ENCODE measurements around the gene KIRREL1.

The KIRREL1 gene

GRCh38 chr1:158035976-158036583 lies 42.6 kb downstream of the KIRREL1 start:
- DNase-seq (ENCODE audit: low read depth, low spot score): no peak
- Histone ChIP-seq H3K36me3 (ENCODE audit: control insufficient read depth, insufficient read depth, low read length) (no peaks in the 10 kb centered on the region), H3K9me3 (ENCODE audit: control insufficient read depth, insufficient read depth, low read length) (no peaks in the 10 kb centered on the region), H3K27me3 (ENCODE audit: control insufficient read depth, insufficient read depth, low read length) (no peaks in the 10 kb centered on the region), H3K27ac (ENCODE audit: low read length) (no peak overlapping the region), H3K4me1 (ENCODE audit: control insufficient read depth, insufficient read depth, low read length) (peaks cover 6% of the 10 kb centered on the region), H3K4me3 (ENCODE audit: low read length) (no peak overlapping the region)
- WGBS (ENCODE audit: insufficient coverage, insufficient read length): no CpG with 5 or more reads among the region's 8 CpGs

- H3K4me3 ChIP-seq (ENCODE audit: low read length): no peak overlapping the region
- H3K4me1 ChIP-seq (ENCODE audit: control insufficient read depth, insufficient read depth, low read length): peaks cover 6% of the 10 kb centered on the region
- no peak overlapping the region for H3K27ac ChIP-seq (ENCODE audit: low read length)
- H3K9me3 ChIP-seq (ENCODE audit: control insufficient read depth, insufficient read depth, low read length): no peaks in the 10 kb centered on the region
- H3K36me3 ChIP-seq (ENCODE audit: control insufficient read depth, insufficient read depth, low read length): no peaks in the 10 kb centered on the region
- whole genome bisulfite sequencing (ENCODE audit: insufficient coverage, insufficient read length): no CpG with 5 or more reads among the region's 17 CpGs
- H3K27me3 ChIP-seq (ENCODE audit: control insufficient read depth, insufficient read depth, low read length): no peaks in the 10 kb centered on the region
- DNase-seq (ENCODE audit: low read depth, low spot score): no peak
Measured at GRCh38 chr1:158037008-158037865, 43.8 kb downstream of the KIRREL1 start.

DNA sequence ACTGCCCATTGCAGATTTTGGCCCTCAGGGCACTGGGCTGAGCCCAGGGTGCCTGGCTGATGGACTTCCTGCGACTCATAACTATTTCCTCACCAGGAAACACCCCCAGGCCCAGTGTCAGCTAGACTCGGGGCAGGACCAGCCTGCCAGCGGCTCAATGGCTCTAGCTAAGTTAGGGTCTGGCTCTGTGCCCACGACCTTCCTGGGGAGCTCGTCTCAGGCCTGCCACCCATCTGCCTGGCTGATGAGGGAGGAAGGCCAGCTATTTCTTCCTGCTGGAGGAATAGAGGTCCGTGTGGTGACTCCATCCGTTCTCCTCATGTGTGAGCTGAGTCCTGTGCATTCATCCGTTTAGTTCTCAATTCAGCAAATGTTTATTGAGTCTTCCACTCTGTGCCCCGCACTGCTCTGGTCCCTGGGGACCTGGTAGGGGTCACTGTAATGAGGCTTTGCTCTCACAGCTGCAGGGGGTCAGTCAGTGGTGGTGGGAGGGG lies 44.5 kb downstream of the KIRREL1 start:
- no peaks in the 10 kb centered on the region for H3K36me3 ChIP-seq (ENCODE audit: control insufficient read depth, insufficient read depth, low read length)
- H3K9me3 ChIP-seq (ENCODE audit: control insufficient read depth, insufficient read depth, low read length): no peaks in the 10 kb centered on the region
- H3K4me1 ChIP-seq (ENCODE audit: control insufficient read depth, insufficient read depth, low read length): peaks cover 6% of the 10 kb centered on the region
- WGBS (ENCODE audit: insufficient coverage, insufficient read length): no CpG with 5 or more reads among the region's 9 CpGs
- H3K4me3 ChIP-seq (ENCODE audit: low read length): no peak overlapping the region
- no peak overlapping the region for H3K27ac ChIP-seq (ENCODE audit: low read length)
- no peaks in the 10 kb centered on the region for H3K27me3 ChIP-seq (ENCODE audit: control insufficient read depth, insufficient read depth, low read length)
- no peak for DNase-seq (ENCODE audit: low read depth, low spot score)

DNA sequence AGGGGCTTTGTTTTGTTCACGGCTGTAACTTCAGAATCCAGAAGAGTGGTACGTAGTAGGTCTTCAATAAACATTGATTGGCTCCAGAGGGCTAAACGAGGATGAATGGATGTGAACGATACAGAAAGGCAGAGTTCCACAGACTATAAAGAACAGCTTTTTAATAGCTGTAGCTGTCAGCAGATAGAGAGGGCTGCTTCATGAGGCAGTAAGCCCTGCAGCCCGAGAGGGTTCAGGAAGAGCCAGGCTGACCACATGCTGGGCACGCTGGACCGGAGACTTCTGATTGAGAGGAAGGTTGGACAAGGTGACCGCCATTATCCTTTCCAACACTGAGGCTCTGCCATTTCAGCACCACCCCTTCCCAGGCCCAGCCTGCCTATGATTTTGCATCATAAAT lies 45.3 kb downstream of the KIRREL1 start:
- Histone ChIP-seq H3K4me1 (ENCODE audit: control insufficient read depth, insufficient read depth, low read length) (peaks cover 8% of the 10 kb centered on the region), H3K27ac (ENCODE audit: low read length) (no peak overlapping the region)

DNA sequence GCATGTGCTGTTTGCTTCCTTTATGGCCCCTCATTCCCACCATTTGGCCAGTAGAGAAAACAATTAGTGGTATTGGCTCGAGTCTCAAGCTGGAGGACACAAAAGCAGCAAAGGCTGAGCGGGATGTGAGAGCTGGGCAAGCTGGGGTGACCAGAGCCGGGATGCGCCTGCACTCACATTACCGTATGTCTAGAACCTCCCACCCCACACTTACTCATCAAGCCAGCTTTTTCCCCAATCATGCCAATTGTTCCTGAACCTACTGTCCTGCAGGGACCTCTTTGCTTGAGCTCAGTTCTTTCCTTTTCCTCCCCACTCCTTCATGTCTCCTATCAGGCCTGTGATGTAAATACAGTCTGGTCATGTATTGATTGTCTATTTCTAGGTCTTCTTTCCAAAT lies 45.9 kb downstream of the KIRREL1 start:
- DNase-seq (ENCODE audit: low read depth, low spot score): no peak
- peaks cover 8% of the 10 kb centered on the region for H3K4me1 ChIP-seq (ENCODE audit: control insufficient read depth, insufficient read depth, low read length)

More for the DNA sequence above, 45.3 kb downstream of the KIRREL1 start:
- Histone ChIP-seq H3K36me3 (ENCODE audit: control insufficient read depth, insufficient read depth, low read length) (no peaks in the 10 kb centered on the region), H3K27me3 (ENCODE audit: control insufficient read depth, insufficient read depth, low read length) (no peaks in the 10 kb centered on the region), H3K9me3 (ENCODE audit: control insufficient read depth, insufficient read depth, low read length) (no peaks in the 10 kb centered on the region), H3K4me3 (ENCODE audit: low read length) (no peak overlapping the region)
- no CpG with 5 or more reads among the region's 8 CpGs for WGBS (ENCODE audit: insufficient coverage, insufficient read length)
- DNase-seq (ENCODE audit: low read depth, low spot score): no peak

GRCh38 chr1:158040323-158040722 lies 46.9 kb downstream of the KIRREL1 start:
- Histone ChIP-seq H3K27ac (ENCODE audit: low read length) (no peak overlapping the region), H3K4me1 (ENCODE audit: control insufficient read depth, insufficient read depth, low read length) (peaks cover 8% of the 10 kb centered on the region), H3K9me3 (ENCODE audit: control insufficient read depth, insufficient read depth, low read length) (no peaks in the 10 kb centered on the region), H3K4me3 (ENCODE audit: low read length) (no peak overlapping the region), H3K36me3 (ENCODE audit: control insufficient read depth, insufficient read depth, low read length) (no peaks in the 10 kb centered on the region), H3K27me3 (ENCODE audit: control insufficient read depth, insufficient read depth, low read length) (no peaks in the 10 kb centered on the region)
- no peak for DNase-seq (ENCODE audit: low read depth, low spot score)

More for the DNA sequence above, 45.9 kb downstream of the KIRREL1 start:
- Histone ChIP-seq H3K27me3 (ENCODE audit: control insufficient read depth, insufficient read depth, low read length) (no peaks in the 10 kb centered on the region), H3K4me3 (ENCODE audit: low read length) (no peak overlapping the region), H3K27ac (ENCODE audit: low read length) (no peak overlapping the region), H3K36me3 (ENCODE audit: control insufficient read depth, insufficient read depth, low read length) (no peaks in the 10 kb centered on the region), H3K9me3 (ENCODE audit: control insufficient read depth, insufficient read depth, low read length) (no peaks in the 10 kb centered on the region)
- WGBS (ENCODE audit: insufficient coverage, insufficient read length): no CpG with 5 or more reads among the region's 5 CpGs

GRCh38 chr1:158043232-158043631 lies 49.8 kb downstream of the KIRREL1 start:
- H3K9me3 ChIP-seq (ENCODE audit: control insufficient read depth, insufficient read depth, low read length): no peaks in the 10 kb centered on the region
- H3K36me3 ChIP-seq (ENCODE audit: control insufficient read depth, insufficient read depth, low read length): no peaks in the 10 kb centered on the region
- H3K27me3 ChIP-seq (ENCODE audit: control insufficient read depth, insufficient read depth, low read length): no peaks in the 10 kb centered on the region
- no peak overlapping the region for H3K27ac ChIP-seq (ENCODE audit: low read length)
- no peak for DNase-seq (ENCODE audit: low read depth, low spot score)
- H3K4me1 ChIP-seq (ENCODE audit: control insufficient read depth, insufficient read depth, low read length): peaks cover 4% of the 10 kb centered on the region; the same call in 1 of the 2 replicates
- WGBS (ENCODE audit: insufficient coverage, insufficient read length): no CpG with 5 or more reads among the region's 5 CpGs
- H3K4me3 ChIP-seq (ENCODE audit: low read length): no peak overlapping the region

DNA sequence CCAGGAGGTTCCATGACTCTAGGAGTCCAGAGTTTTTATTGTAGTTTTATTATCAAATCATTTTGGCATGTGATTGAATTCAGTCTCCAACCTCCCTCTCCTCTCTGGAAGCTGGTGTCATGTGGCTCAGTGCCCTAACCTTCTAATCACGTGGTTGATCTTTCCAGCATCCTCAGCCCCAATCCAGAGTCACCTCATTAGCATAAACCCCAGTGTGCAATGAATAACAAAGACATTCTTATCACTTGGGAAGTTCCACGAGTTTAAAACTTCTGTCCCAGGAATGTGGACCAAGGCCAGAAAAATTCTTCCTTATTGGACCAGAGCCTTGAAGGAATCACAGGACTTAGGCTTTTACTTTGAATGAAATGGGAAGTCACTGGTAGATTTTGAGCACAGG lies 52.2 kb downstream of the KIRREL1 start:
- WGBS (ENCODE audit: insufficient coverage, insufficient read length): no CpG with 5 or more reads among the region's 2 CpGs
- DNase-seq (ENCODE audit: low read depth, low spot score): no peak
- no peaks in the 10 kb centered on the region for H3K36me3 ChIP-seq (ENCODE audit: control insufficient read depth, insufficient read depth, low read length)
- H3K4me1 ChIP-seq (ENCODE audit: control insufficient read depth, insufficient read depth, low read length): peaks cover 3% of the 10 kb centered on the region; the same call in 1 of the 2 replicates
- H3K9me3 ChIP-seq (ENCODE audit: control insufficient read depth, insufficient read depth, low read length): no peaks in the 10 kb centered on the region
- no peak overlapping the region for H3K27ac ChIP-seq (ENCODE audit: low read length)
- H3K4me3 ChIP-seq (ENCODE audit: low read length): no peak overlapping the region
- no peaks in the 10 kb centered on the region for H3K27me3 ChIP-seq (ENCODE audit: control insufficient read depth, insufficient read depth, low read length)

DNA sequence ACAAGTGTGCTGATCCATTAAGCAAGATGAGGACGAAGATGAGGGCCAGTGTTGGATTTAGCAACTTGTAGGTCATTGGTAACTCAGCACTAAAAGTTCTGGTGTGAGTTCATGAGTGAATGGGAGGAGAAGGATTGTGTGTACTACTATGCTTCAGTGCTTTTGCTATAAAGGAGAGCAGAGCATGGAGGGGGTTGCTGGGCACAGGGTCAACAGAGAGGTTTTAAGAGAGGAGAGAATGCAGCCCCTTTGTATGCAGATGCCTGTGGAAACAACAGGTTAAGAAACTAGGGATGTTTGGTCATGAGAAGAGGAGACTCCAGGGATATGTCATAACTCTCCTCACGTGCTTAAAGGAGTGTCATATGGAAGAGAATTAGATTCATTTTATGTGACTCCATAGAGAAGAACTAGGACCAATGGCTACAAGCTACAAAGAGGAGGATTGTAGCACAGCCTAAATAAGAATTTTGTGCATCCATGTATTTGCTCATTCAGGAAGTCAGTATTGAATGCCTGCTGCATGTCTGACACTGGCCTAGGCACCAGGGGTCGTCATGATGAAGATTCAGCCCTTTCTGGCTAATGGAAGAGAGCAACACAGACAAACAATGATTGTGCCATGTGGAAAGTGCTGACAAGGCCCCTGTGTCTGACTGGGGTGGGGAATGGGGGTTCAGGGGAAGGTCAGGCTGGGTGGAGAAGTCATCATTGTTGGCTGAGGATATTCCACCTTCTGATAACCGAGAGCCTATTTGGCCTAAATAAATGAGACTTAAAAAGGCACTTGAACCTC lies 53.5 kb downstream of the KIRREL1 start:
- Histone ChIP-seq H3K27ac (ENCODE audit: low read length) (no peak overlapping the region), H3K4me1 (ENCODE audit: control insufficient read depth, insufficient read depth, low read length) (peaks cover 3% of the 10 kb centered on the region; the same call in 1 of the 2 replicates), H3K36me3 (ENCODE audit: control insufficient read depth, insufficient read depth, low read length) (no peaks in the 10 kb centered on the region), H3K9me3 (ENCODE audit: control insufficient read depth, insufficient read depth, low read length) (no peaks in the 10 kb centered on the region), H3K4me3 (ENCODE audit: low read length) (no peak overlapping the region), H3K27me3 (ENCODE audit: control insufficient read depth, insufficient read depth, low read length) (no peaks in the 10 kb centered on the region)
- no peak for DNase-seq (ENCODE audit: low read depth, low spot score)
- no CpG with 5 or more reads among the region's 4 CpGs for WGBS (ENCODE audit: insufficient coverage, insufficient read length)

GRCh38 chr1:158048371-158049067 lies 55.1 kb downstream of the KIRREL1 start:
- WGBS (ENCODE audit: insufficient coverage, insufficient read length): no CpG with 5 or more reads among the region's 8 CpGs
- no peaks in the 10 kb centered on the region for H3K27me3 ChIP-seq (ENCODE audit: control insufficient read depth, insufficient read depth, low read length)
- no peaks in the 10 kb centered on the region for H3K36me3 ChIP-seq (ENCODE audit: control insufficient read depth, insufficient read depth, low read length)
- H3K4me1 ChIP-seq (ENCODE audit: control insufficient read depth, insufficient read depth, low read length): peaks cover 4% of the 10 kb centered on the region; the same call in 1 of the 2 replicates
- H3K4me3 ChIP-seq (ENCODE audit: low read length): no peak overlapping the region
- DNase-seq (ENCODE audit: low read depth, low spot score): no peak
- no peaks in the 10 kb centered on the region for H3K9me3 ChIP-seq (ENCODE audit: control insufficient read depth, insufficient read depth, low read length)
- no peak overlapping the region for H3K27ac ChIP-seq (ENCODE audit: low read length)
